GM08714 (cell line): ENCODE results near the gene CAVIN3.

Source experiments
- H3K4me3 ChIP-seq: fragments of 200-500 bp; sonication (Bioruptor generic); 2 replicates; pipeline ENCODE4 v1.5.1; 2014; ENCODE audit warnings: mild to moderate bottlenecking, low read length, inconsistent platforms
- ZNF274 ChIP-seq: IDR thresholded peaks from 2 replicates; pipeline ENCODE4 v1.6.1; 2012; ENCODE audit warnings: mild to moderate bottlenecking, low read depth, low read length

CAVIN3 gene

GRCh38 chr11:6345366-6345765, 25.1 kb upstream of the CAVIN3 start:
- no peak for TF ChIP-seq ZNF274
- H3K4me3 ChIP-seq = no peak overlapping the region

GRCh38 chr11:6336293-6336692, 16.0 kb upstream of the CAVIN3 start:
- TF ChIP-seq ZNF274 = no peak

GRCh38 chr11:6334806-6335205, 14.5 kb upstream of the CAVIN3 start:
- no peak for TF ChIP-seq ZNF274
- no peak overlapping the region for H3K4me3 ChIP-seq

More at GRCh38 chr11:6336293-6336692, 16.0 kb upstream of the CAVIN3 start:
- H3K4me3 ChIP-seq = no peak overlapping the region

GRCh38 chr11:6333095-6333494, 12.8 kb upstream of the CAVIN3 start:
- no peak overlapping the region for H3K4me3 ChIP-seq
- TF ChIP-seq ZNF274 = no peak

- no peak overlapping the region for H3K4me3 ChIP-seq
- no peak for TF ChIP-seq ZNF274
These were observed 11.8 kb upstream of the CAVIN3 start for GRCh38 chr11:6332066-6332465.

DNA sequence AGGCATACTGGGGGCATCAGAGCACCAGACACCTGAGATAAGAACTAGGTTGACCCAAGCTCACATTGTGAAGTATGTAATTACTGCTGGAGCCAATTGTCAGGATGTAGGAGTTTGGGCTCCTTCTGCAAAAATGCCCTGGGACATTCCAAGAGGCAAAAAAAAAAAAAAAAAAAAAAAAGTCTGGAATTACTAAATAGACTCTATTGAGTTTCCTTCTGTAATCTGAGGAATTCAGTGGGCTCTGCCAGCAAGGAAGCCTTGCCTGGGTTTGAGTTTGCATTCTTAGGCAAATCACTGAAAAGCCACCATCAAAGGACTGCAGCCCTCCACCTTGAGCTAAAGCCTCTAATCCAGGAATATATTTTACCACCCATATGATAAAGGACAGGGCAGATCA, 8.0 kb upstream of the CAVIN3 start:
- no peak for TF ChIP-seq ZNF274

DNA sequence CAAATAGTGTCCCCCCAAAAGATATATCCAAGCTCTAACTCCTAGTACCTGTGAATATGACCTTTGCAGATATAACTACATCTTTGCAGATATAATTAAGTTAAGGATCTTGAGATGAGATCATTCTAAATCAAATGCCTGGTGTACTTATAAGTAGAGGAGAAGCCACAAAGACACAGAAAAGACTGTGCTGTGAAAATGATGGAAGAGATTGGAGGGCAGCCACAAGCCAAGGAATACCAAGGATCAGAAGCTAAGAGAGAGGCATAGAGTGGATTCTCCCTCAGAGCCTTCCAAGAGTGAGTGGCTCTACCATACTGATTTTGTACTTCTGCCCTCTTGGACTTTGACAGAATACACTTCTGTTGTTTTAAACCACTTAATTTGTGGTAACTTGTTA, 7.5 kb upstream of the CAVIN3 start:
- H3K4me3 ChIP-seq = no peak overlapping the region

More for the DNA sequence above, 8.0 kb upstream of the CAVIN3 start:
- no peak overlapping the region for H3K4me3 ChIP-seq

GRCh38 chr11:6326985-6327384, 6.7 kb upstream of the CAVIN3 start:
- no peak for TF ChIP-seq ZNF274

More for the DNA sequence above, 7.5 kb upstream of the CAVIN3 start:
- TF ChIP-seq ZNF274 = no peak

GRCh38 chr11:6326303-6326702, 6.0 kb upstream of the CAVIN3 start:
- TF ChIP-seq ZNF274 = no peak
- H3K4me3 ChIP-seq = no peak overlapping the region

More at GRCh38 chr11:6326985-6327384, 6.7 kb upstream of the CAVIN3 start:
- H3K4me3 ChIP-seq = no peak overlapping the region

GRCh38 chr11:6323291-6323905, 3.1 kb upstream of the CAVIN3 start:
- H3K4me3 ChIP-seq = no peak overlapping the region
- TF ChIP-seq ZNF274 = no peak

GRCh38 chr11:6321961-6322362, 1.7 kb upstream of the CAVIN3 start:
- no peak for TF ChIP-seq ZNF274

GRCh38 chr11:6321356-6321755, 1.1 kb upstream of the CAVIN3 start:
- H3K4me3 ChIP-seq = no peak overlapping the region
- no peak for TF ChIP-seq ZNF274

More at GRCh38 chr11:6321961-6322362, 1.7 kb upstream of the CAVIN3 start:
- no peak overlapping the region for H3K4me3 ChIP-seq

- H3K4me3 ChIP-seq = no peak overlapping the region; the same call in 1 of the 2 replicates
- TF ChIP-seq ZNF274 = no peak
These were observed 444 bp downstream of the CAVIN3 start for GRCh38 chr11:6319704-6320410.

DNA sequence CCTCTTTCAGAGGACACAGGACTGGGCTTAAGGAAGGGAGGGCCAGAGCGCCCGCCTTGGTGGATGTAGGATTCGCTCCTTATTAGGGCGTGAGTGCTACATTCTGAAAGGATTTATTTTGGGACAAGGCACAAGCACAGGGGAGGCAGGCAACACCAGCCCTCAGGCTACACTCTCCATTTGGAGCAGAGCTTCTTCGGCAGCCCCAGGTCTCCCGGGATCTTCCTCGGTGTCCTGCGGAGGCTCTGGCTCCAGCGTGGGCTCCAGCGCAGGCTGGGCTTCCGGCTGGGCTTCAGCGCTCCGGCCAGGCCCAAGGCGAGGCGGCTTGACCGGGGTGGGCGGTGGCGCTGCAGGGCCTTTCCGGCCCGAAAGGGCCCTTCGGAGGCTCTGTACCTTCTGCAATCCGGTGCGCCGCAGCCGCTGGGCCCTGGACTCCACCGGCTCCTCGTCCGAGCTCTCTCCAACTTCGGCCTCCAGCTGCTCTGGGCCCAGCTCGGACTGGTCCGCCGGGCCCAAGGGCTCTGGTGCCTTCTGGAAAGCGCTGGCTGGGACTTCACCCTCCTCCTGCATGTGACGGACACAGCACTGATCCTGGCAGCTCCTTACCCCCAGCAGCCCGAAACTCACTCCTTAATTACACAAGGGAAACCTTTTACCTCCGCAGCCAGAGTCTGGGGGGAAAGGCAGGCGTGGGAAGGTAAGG, 1.1 kb downstream of the CAVIN3 start:
- TF ChIP-seq ZNF274 = no peak
- H3K4me3 ChIP-seq = no peak overlapping the region

GRCh38 chr11:6318204-6318603, 2.1 kb downstream of the CAVIN3 start:
- TF ChIP-seq ZNF274 = no peak
- no peak overlapping the region for H3K4me3 ChIP-seq
